ENCODE data around the gene SMARCA1. TPM values are rescaled to one million over a fixed set of nuclear protein-coding genes. Genes with fewer than 3 reads are reported as not detected.

Gene SMARCA1
- total and polyA plus RNA-seq, 10 of the 15 experiments (the other 5 are each of a cell fraction or from before 2014, with no cell fraction given): 0.02 to 0.31 (median 0.08) TPM; not detected in 3

- no peak for TF ChIP-seq ZBTB40 (IDR thresholded peaks at IDR 0.05; ENCODE audit: borderline replicate concordance)
- no peak for TF ChIP-seq ETV6 (conservative IDR thresholded peaks at IDR 0.05 in 1 of 2, IDR thresholded peaks at IDR 0.05 in 1 of 2; ENCODE audit: borderline replicate concordance in 1 of 2, low read depth in 1 of 2)
- TF ChIP-seq TARDBP (IDR thresholded peaks at IDR 0.05; ENCODE audit: borderline replicate concordance): no peak
- 0 out of 2 replicates have a peak, but pooled peaks have one; percentile 19 for TF ChIP-seq EED (IDR thresholded peaks at IDR 0.05; ENCODE audit: low read depth)
- TF ChIP-seq TCF3 (IDR thresholded peaks at IDR 0.05; ENCODE audit: borderline replicate concordance, insufficient read depth, low read depth, low read length): no peak
- TF ChIP-seq MLLT1 (IDR thresholded peaks at IDR 0.05): no peak
- TF ChIP-seq JUNB (IDR thresholded peaks at IDR 0.05): 0 out of 2 replicates have a peak, but pooled peaks have one; percentile 9
- no peak for TF ChIP-seq NFYA (IDR thresholded peaks at IDR 0.05; ENCODE audit: borderline replicate concordance, low read depth, low read length)
- 0 out of 2 replicates have a peak, but pooled peaks have one; percentile 20 for TF ChIP-seq GABPA (IDR thresholded peaks at IDR 0.05; ENCODE audit: low read depth)
- TF ChIP-seq SKIL (IDR thresholded peaks at IDR 0.05; ENCODE audit: low read depth, poor library complexity, severe bottlenecking): no peak
- TF ChIP-seq CTCF (IDR thresholded peaks at IDR 0.05 in 2 of 3, conservative IDR thresholded peaks at IDR 0.05 in 1 of 3; ENCODE audit: control insufficient read depth in 2 of 3, extremely low read depth in 1 of 3, insufficient read depth in 1 of 3, low read depth in 3 of 3, low read length in 3 of 3): no peak
- TF ChIP-seq PML (IDR thresholded peaks at IDR 0.05; ENCODE audit: low read length): no peak
- no peak for TF ChIP-seq CHD4 (IDR thresholded peaks at IDR 0.05)
- TF ChIP-seq SMAD5 (IDR thresholded peaks at IDR 0.05; ENCODE audit: low read depth): no peak
- no peak for TF ChIP-seq E4F1 (IDR thresholded peaks at IDR 0.05; ENCODE audit: borderline replicate concordance, partially characterized antibody)
- TF ChIP-seq SMC3 (IDR thresholded peaks at IDR 0.05; ENCODE audit: borderline replicate concordance, low read length): no peak
- TF ChIP-seq FOXK2 (IDR thresholded peaks at IDR 0.05): no peak
Observed at GRCh38 chrX:129553619-129554288, 30.5 kb upstream of the SMARCA1 start (continued).

Measured in GM12878 (cell line).